ENCODE measurements around the gene SIX5. TPM values are rescaled to one million over a fixed set of nuclear protein-coding genes. Genes with fewer than 3 reads are reported as not detected.

The SIX5 gene
- total RNA-seq, 1 donor from 2014 or later, result 20.6 TPM

GRCh38 chr19:45782820-45783785, 14.1 kb upstream of the SIX5 start:
- Histone ChIP-seq H3K27me3 (no peaks in the 10 kb centered on the region), H3K4me3 (peak overlapping the region; percentile 46 to 67), H3K27ac (peak overlapping the region; percentile 90), H3K4me1 (peaks cover 73% of the 10 kb centered on the region), H3K9me3 (no peaks in the 10 kb centered on the region), H3K36me3 (peaks cover 0 to 32% of the 10 kb centered on the region in 2 donors)
- intact Hi-C loops (cut with DNase I), result no loop called here
- no peak for DNase-seq (ENCODE audit: extremely low spot score in 2 of 2)
- TF ChIP-seq POLR2AphosphoS5 (IDR thresholded peaks at IDR 0.05; ENCODE audit: insufficient read depth in 1 of 2, low read depth in 1 of 2) (peak; percentile 76 to 81), POLR2A (IDR thresholded peaks at IDR 0.05) (no peak)

GRCh38 chr19:45782162-45782691, 13.2 kb upstream of the SIX5 start, which contains the start of gene DMPK:
DMPK (minus strand) TSS chr19:45782490; CDS start chr19:45782352, 138 bp downstream.
- peaks cover 0 to 32% of the 10 kb centered on the region in 2 donors for H3K36me3 ChIP-seq
- DNase-seq (ENCODE audit: extremely low spot score in 2 of 2), result no peak
- peak within 1 kb of the TSS; percentile 46 to 67 for H3K4me3 ChIP-seq
- no peaks in the 10 kb centered on the region for H3K9me3 ChIP-seq
- peak within 1 kb of the TSS; percentile 90 for H3K27ac ChIP-seq
- TF ChIP-seq POLR2AphosphoS5 (IDR thresholded peaks at IDR 0.05; ENCODE audit: insufficient read depth in 1 of 2, low read depth in 1 of 2), result no peak
- no peak for TF ChIP-seq POLR2A (IDR thresholded peaks at IDR 0.05)
- no peak for TF ChIP-seq CTCF (IDR thresholded peaks at IDR 0.05)
- H3K4me1 ChIP-seq, result peaks cover 73% of the 10 kb centered on the region
- intact Hi-C loops (cut with DNase I), result no loop called here
- no peaks in the 10 kb centered on the region for H3K27me3 ChIP-seq

GRCh38 chr19:45781214-45782161, 12.4 kb upstream of the SIX5 start:
- peak overlapping the region; percentile 90 for H3K27ac ChIP-seq
- intact Hi-C loops (cut with DNase I), result no loop called here
- H3K36me3 ChIP-seq, result peaks cover 0 to 31% of the 10 kb centered on the region in 2 donors
- H3K4me1 ChIP-seq, result peaks cover 73% of the 10 kb centered on the region
- H3K9me3 ChIP-seq, result no peaks in the 10 kb centered on the region
- peak overlapping the region; percentile 46 to 67 for H3K4me3 ChIP-seq
- no peaks in the 10 kb centered on the region for H3K27me3 ChIP-seq
- TF ChIP-seq POLR2AphosphoS5 (IDR thresholded peaks at IDR 0.05; ENCODE audit: insufficient read depth in 1 of 2, low read depth in 1 of 2) (peak in 1 of 2 donors; percentile 3), CTCF (IDR thresholded peaks at IDR 0.05) (no peak), POLR2A (IDR thresholded peaks at IDR 0.05) (no peak)
- no peak for DNase-seq (ENCODE audit: extremely low spot score in 2 of 2)

- no peak for DNase-seq (ENCODE audit: extremely low spot score in 2 of 2)
- Histone ChIP-seq H3K4me3 (peak overlapping the region; percentile 46 to 67), H3K36me3 (peaks cover 0 to 23% of the 10 kb centered on the region in 2 donors), H3K9me3 (no peaks in the 10 kb centered on the region), H3K4me1 (peaks cover 73% of the 10 kb centered on the region), H3K27me3 (no peaks in the 10 kb centered on the region), H3K27ac (peak overlapping the region; percentile 90)
- intact Hi-C loops (cut with DNase I), result no loop called here
- no peak for TF ChIP-seq POLR2A (IDR thresholded peaks at IDR 0.05)
- peak in 1 of 2 donors; percentile 11 for TF ChIP-seq POLR2AphosphoS5 (IDR thresholded peaks at IDR 0.05; ENCODE audit: insufficient read depth in 1 of 2, low read depth in 1 of 2)
- TF ChIP-seq CTCF (IDR thresholded peaks at IDR 0.05), result no peak
These were observed 11.6 kb upstream of the SIX5 start for GRCh38 chr19:45780448-45781213.
